HG02938 (cell line): ENCODE data around the gene AFF3.
"Not testable (repeated sequence)": the region's sequence is repeated elsewhere in the genome, so short reads cannot be mapped to it uniquely, and the experiment has no call there.

Source experiments
- ATAC-seq: cut with Tn5 transposase; IDR thresholded peaks from one replicate; pipeline ENCODE4 v1.9.1; 2021; ENCODE audit warnings: mild to moderate bottlenecking, moderate library complexity; ENCODE audit not compliant: unreplicated experiment

AFF3 gene

GRCh38 chr2:99689145-99689742, 453.1 kb downstream of the AFF3 start:
- ATAC-seq = no peak

- ATAC-seq = no peak
Observed at GRCh38 chr2:99688699-99689098, 453.7 kb downstream of the AFF3 start.

GRCh38 chr2:99682275-99683060, 459.9 kb downstream of the AFF3 start:
- ATAC-seq = no peak

- no peak for ATAC-seq
Observed at GRCh38 chr2:99680946-99681345, 461.4 kb downstream of the AFF3 start.

- no peak for ATAC-seq
Observed at GRCh38 chr2:99679518-99679917, 462.9 kb downstream of the AFF3 start.

- no peak for ATAC-seq
Observed at GRCh38 chr2:99678625-99679024, 463.8 kb downstream of the AFF3 start.

GRCh38 chr2:99677814-99678213, 464.6 kb downstream of the AFF3 start:
- ATAC-seq = no peak

- no peak for ATAC-seq
Observed at GRCh38 chr2:99675130-99675661, 467.2 kb downstream of the AFF3 start.

- no peak for ATAC-seq
Observed at GRCh38 chr2:99674090-99674489, 468.3 kb downstream of the AFF3 start.

- ATAC-seq = no peak
Observed at GRCh38 chr2:99672766-99673350, 469.5 kb downstream of the AFF3 start.

- no peak for ATAC-seq
Observed at GRCh38 chr2:99670768-99671734, 471.3 kb downstream of the AFF3 start.

GRCh38 chr2:99666256-99666655, 476.1 kb downstream of the AFF3 start:
- no peak for ATAC-seq

- no peak for ATAC-seq
Observed at GRCh38 chr2:99663641-99664040, 478.7 kb downstream of the AFF3 start.

- ATAC-seq = no peak
Observed at GRCh38 chr2:99662761-99663341, 479.5 kb downstream of the AFF3 start.

GRCh38 chr2:99661761-99662160, 480.6 kb downstream of the AFF3 start:
- ATAC-seq = not testable (repeated sequence)

GRCh38 chr2:99660616-99661406, 481.6 kb downstream of the AFF3 start:
- no peak for ATAC-seq

- ATAC-seq = no peak
Observed at GRCh38 chr2:99659874-99660273, 482.5 kb downstream of the AFF3 start.

- ATAC-seq = no peak
Observed at GRCh38 chr2:99657691-99658258, 484.6 kb downstream of the AFF3 start.

GRCh38 chr2:99656994-99657393, 485.4 kb downstream of the AFF3 start:
- ATAC-seq = no peak
